ENCODE results near the gene NDNF. TPM values are rescaled to one million over a fixed set of nuclear protein-coding genes. Genes with fewer than 3 reads are reported as not detected.

Gene NDNF
- total RNA-seq, 1 donor from 2014 or later = 25.4 TPM

- no peak for TF ChIP-seq CTCF (conservative IDR thresholded peaks at IDR 0.05)
- H3K4me1 Mint-ChIP-seq = no peaks in the 10 kb centered on the region
- no peaks in the 10 kb centered on the region for H3K27me3 Mint-ChIP-seq (ENCODE audit: low read depth)
- no peak overlapping the region for H3K27ac Mint-ChIP-seq (ENCODE audit: unreplicated experiment)
- no peak for DNase-seq (ENCODE audit: low read depth, low spot score)
- H3K9me3 Mint-ChIP-seq = peaks cover 3% of the 10 kb centered on the region
- H3K36me3 Mint-ChIP-seq (ENCODE audit: low read depth) = no peaks in the 10 kb centered on the region
- H3K4me3 Mint-ChIP-seq = no peak overlapping the region
These were observed 23.9 kb upstream of the NDNF start for GRCh38 chr4:121096191-121096590.

- no peak for TF ChIP-seq CTCF (conservative IDR thresholded peaks at IDR 0.05)
- Mint-ChIP-seq H3K9me3 (no peaks in the 10 kb centered on the region), H3K27ac (ENCODE audit: unreplicated experiment) (no peak overlapping the region), H3K27me3 (ENCODE audit: low read depth) (no peaks in the 10 kb centered on the region), H3K36me3 (ENCODE audit: low read depth) (no peaks in the 10 kb centered on the region), H3K4me1 (no peaks in the 10 kb centered on the region), H3K4me3 (no peak overlapping the region)
- no peak for DNase-seq (ENCODE audit: low read depth, low spot score)
These were observed 22.1 kb upstream of the NDNF start for GRCh38 chr4:121094297-121094966.

- Mint-ChIP-seq H3K36me3 (ENCODE audit: low read depth) (no peaks in the 10 kb centered on the region), H3K27ac (ENCODE audit: unreplicated experiment) (no peak overlapping the region), H3K9me3 (no peaks in the 10 kb centered on the region), H3K4me1 (no peaks in the 10 kb centered on the region), H3K4me3 (no peak overlapping the region), H3K27me3 (ENCODE audit: low read depth) (no peaks in the 10 kb centered on the region)
- DNase-seq (ENCODE audit: low read depth, low spot score) = no peak
- TF ChIP-seq CTCF (conservative IDR thresholded peaks at IDR 0.05) = no peak
These were observed 20.9 kb upstream of the NDNF start for GRCh38 chr4:121093261-121093660.

- H3K4me1 Mint-ChIP-seq = no peaks in the 10 kb centered on the region
- peaks cover 4% of the 10 kb centered on the region for H3K9me3 Mint-ChIP-seq
- H3K27ac Mint-ChIP-seq (ENCODE audit: unreplicated experiment) = no peak overlapping the region
- DNase-seq (ENCODE audit: low read depth, low spot score) = no peak
- H3K36me3 Mint-ChIP-seq (ENCODE audit: low read depth) = no peaks in the 10 kb centered on the region
- no peaks in the 10 kb centered on the region for H3K27me3 Mint-ChIP-seq (ENCODE audit: low read depth)
- TF ChIP-seq CTCF (conservative IDR thresholded peaks at IDR 0.05) = no peak
- H3K4me3 Mint-ChIP-seq = no peak overlapping the region
These were observed 19.6 kb upstream of the NDNF start for GRCh38 chr4:121091941-121092340.

- H3K4me1 Mint-ChIP-seq = no peaks in the 10 kb centered on the region
- H3K9me3 Mint-ChIP-seq = peaks cover 7% of the 10 kb centered on the region
- no peaks in the 10 kb centered on the region for H3K27me3 Mint-ChIP-seq (ENCODE audit: low read depth)
- DNase-seq (ENCODE audit: low read depth, low spot score) = no peak
- no peak overlapping the region for H3K4me3 Mint-ChIP-seq
- no peak for TF ChIP-seq CTCF (conservative IDR thresholded peaks at IDR 0.05)
- no peak overlapping the region for H3K27ac Mint-ChIP-seq (ENCODE audit: unreplicated experiment)
- H3K36me3 Mint-ChIP-seq (ENCODE audit: low read depth) = no peaks in the 10 kb centered on the region
These were observed 16.5 kb upstream of the NDNF start for GRCh38 chr4:121088867-121089266.
